GM12878 (cell line): ENCODE results near the gene SLC25A45. TPM values are rescaled to one million over a fixed set of nuclear protein-coding genes. Genes with fewer than 3 reads are reported as not detected.

Experiments used
- CBX3 ChIP-seq: fragments of 200-600 bp; sonication (generic); IDR thresholded peaks from 2 replicates; pipeline ENCODE4 v1.6.1; 2016; ENCODE audit warnings: low read depth, borderline replicate concordance
- DPF2 ChIP-seq: fragments of 450-650 bp; IDR thresholded peaks from 2 replicates; pipeline ENCODE4 v1.6.1; 2017; ENCODE audit warnings: mild to moderate bottlenecking
- EP300 ChIP-seq, 2 experiments: fragments of 150-350 bp in 1 of 2; IDR thresholded peaks; 2 replicates each; pipeline ENCODE4 v1.6.1; 2011 to 2012; ENCODE audit warnings: low read depth in 2 of 2, low read length in 2 of 2, borderline replicate concordance in 1 of 2, improper control_type of control experiment in 1 of 2, inconsistent platforms in 1 of 2; ENCODE audit not compliant: control insufficient read depth in 1 of 2
- ESRRA ChIP-seq: IDR thresholded peaks from 2 replicates; pipeline ENCODE4 v1.6.1; 2012; ENCODE audit warnings: mild to moderate bottlenecking, low read length, improper control_type of control experiment
- IKZF1 ChIP-seq: fragments of 450-650 bp; conservative IDR thresholded peaks from 2 replicates; pipeline ENCODE4 v1.6.1; 2017; ENCODE audit warnings: antibody characterized with exemption, mild to moderate bottlenecking
- MYC ChIP-seq: IDR thresholded peaks from 2 replicates; pipeline ENCODE4 v1.6.1; 2011; ENCODE audit warnings: mild to moderate bottlenecking, low read length, moderate library complexity, inconsistent platforms; ENCODE audit not compliant: insufficient read depth, insufficient replicate concordance, insufficient read length, severe bottlenecking
- NFXL1 ChIP-seq: fragments of 450-650 bp; IDR thresholded peaks from 2 replicates; pipeline ENCODE4 v1.6.1; 2017; ENCODE audit warnings: antibody characterized with exemption, mild to moderate bottlenecking, borderline replicate concordance
- NFYA ChIP-seq: IDR thresholded peaks from 2 replicates; pipeline ENCODE4 v1.6.1; 2011; ENCODE audit warnings: low read depth, mild to moderate bottlenecking, low read length, improper control_type of control experiment, borderline replicate concordance
- PAX5 ChIP-seq: IDR thresholded peaks from 2 replicates; pipeline ENCODE4 v1.6.1; 2011; ENCODE audit warnings: low read depth, low read length, borderline replicate concordance
- POU2F2 ChIP-seq: IDR thresholded peaks from 3 replicates; pipeline ENCODE4 v1.6.1; 2011; ENCODE audit warnings: low read depth, mild to moderate bottlenecking, low read length, borderline replicate concordance
- RFX5 ChIP-seq: IDR thresholded peaks from 2 replicates; pipeline ENCODE4 v1.6.1; 2011; ENCODE audit warnings: low read depth, low read length, improper control_type of control experiment
- SMARCA5 ChIP-seq: fragments of 450-650 bp; IDR thresholded peaks from 2 replicates; pipeline ENCODE4 v1.6.1; 2017; ENCODE audit warnings: mild to moderate bottlenecking
- SRF ChIP-seq, 2 experiments: IDR thresholded peaks; 2 replicates each; pipeline ENCODE4 v1.6.1; 2011; ENCODE audit warnings: low read depth in 2 of 2, low read length in 2 of 2, mild to moderate bottlenecking in 1 of 2, moderate library complexity in 1 of 2
- STAT3 ChIP-seq: IDR thresholded peaks from 2 replicates; pipeline ENCODE4 v1.6.1; 2011; ENCODE audit warnings: low read depth, low read length, improper control_type of control experiment
- TARDBP ChIP-seq: IDR thresholded peaks from 2 replicates; pipeline ENCODE4 v1.6.1; 2016; ENCODE audit warnings: borderline replicate concordance
- YBX1 ChIP-seq: fragments of 450-650 bp; IDR thresholded peaks from 2 replicates; pipeline ENCODE4 v1.6.1; 2016; ENCODE audit warnings: antibody characterized with exemption
- ZNF384 ChIP-seq: IDR thresholded peaks from 2 replicates; pipeline ENCODE4 v1.6.1; 2012; ENCODE audit warnings: low read depth, mild to moderate bottlenecking, low read length, improper control_type of control experiment, borderline replicate concordance
- polyA plus RNA-seq, 11 experiments: library from polyadenylated mRNA; depleted of rRNA in 4 of 11; unstranded in 6 of 11; stranded (reverse) in 5 of 11; fragments of >200 nt; fragmentation: Nextera tagmentation in 4 of 11; fragmentation: Illumina TruSeq in 1 of 11; extraction: Ambion mirVana in 4 of 11; extraction: Trizol in 1 of 11; gene quantifications; 1 replicate in 1 of 11; 2 replicates in 10 of 11; pipeline versions ENCODE4 v1.2.1 to v1.2.3, GENCODE V29; 2011 to 2016; ENCODE audit warnings: inconsistent platforms in 2 of 11, missing spikeins in 2 of 11, low read depth in 1 of 11
- total RNA-seq, 4 experiments: library from RNA; depleted of rRNA in 3 of 4; stranded (reverse); fragments of >200 nt in 3 of 4; fragmentation: Illumina TruSeq in 1 of 4; extraction: Trizol in 1 of 4; gene quantifications; 2 replicates each; pipeline versions ENCODE4 v1.2.1 to v1.2.3, GENCODE V29; 2013 to 2021
- TF ChIP-seq, protein P1 (sequence below): IDR thresholded peaks from 2 replicates; pipeline ENCODE4 v1.6.1; 2011; ENCODE audit warnings: borderline replicate concordance, low read depth, mild to moderate bottlenecking, moderate library complexity, low read length; ENCODE audit not compliant: insufficient read depth, poor library complexity, severe bottlenecking
- TF ChIP-seq, protein P2 (sequence below): IDR thresholded peaks from 2 replicates; pipeline ENCODE4 v1.6.1; 2011; ENCODE audit warnings: low read depth, low read length, improper control_type of control experiment, borderline replicate concordance
- TF ChIP-seq, protein P3 (sequence below): fragments of 450-650 bp; IDR thresholded peaks from 2 replicates; pipeline ENCODE4 v1.6.1; 2017; ENCODE audit warnings: mild to moderate bottlenecking, moderate library complexity
- TF ChIP-seq, protein P4 (sequence below): fragments of 450-650 bp; formaldehyde crosslinking; IDR thresholded peaks from 2 replicates; pipeline ENCODE4 v1.5.0; 2022; ENCODE audit warnings: mild to moderate bottlenecking, missing genetic modification characterization

SLC25A45 gene
- total and polyA plus RNA-seq, 10 of the 15 experiments (the other 5 are each of a cell fraction or from before 2014, with no cell fraction given) = 4.1 to 35.2 (median 20.3) TPM

- TF ChIP-seq, protein P1, sequence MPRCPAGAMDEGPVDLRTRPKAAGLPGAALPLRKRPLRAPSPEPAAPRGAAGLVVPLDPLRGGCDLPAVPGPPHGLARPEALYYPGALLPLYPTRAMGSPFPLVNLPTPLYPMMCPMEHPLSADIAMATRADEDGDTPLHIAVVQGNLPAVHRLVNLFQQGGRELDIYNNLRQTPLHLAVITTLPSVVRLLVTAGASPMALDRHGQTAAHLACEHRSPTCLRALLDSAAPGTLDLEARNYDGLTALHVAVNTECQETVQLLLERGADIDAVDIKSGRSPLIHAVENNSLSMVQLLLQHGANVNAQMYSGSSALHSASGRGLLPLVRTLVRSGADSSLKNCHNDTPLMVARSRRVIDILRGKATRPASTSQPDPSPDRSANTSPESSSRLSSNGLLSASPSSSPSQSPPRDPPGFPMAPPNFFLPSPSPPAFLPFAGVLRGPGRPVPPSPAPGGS = no peak
- TF ChIP-seq TARDBP (no peak), EP300 (IDR thresholded peaks at IDR 0.05; ENCODE audit: borderline replicate concordance in 1 of 2, control insufficient read depth in 1 of 2, low read depth in 2 of 2, low read length in 2 of 2) (no peak), PAX5 (no peak), RFX5 (no peak), ZNF384 (peak; percentile 89), YBX1 (no peak), SMARCA5 (no peak), POU2F2 (no peak), CBX3 (no peak), IKZF1 (peak; percentile 67), MYC (no peak), NFYA (no peak), SRF (IDR thresholded peaks at IDR 0.05; ENCODE audit: low read depth in 2 of 2, low read length in 2 of 2) (no peak), STAT3 (no peak), ESRRA (no peak), NFXL1 (no peak), DPF2 (no peak)
- TF ChIP-seq, protein P2, sequence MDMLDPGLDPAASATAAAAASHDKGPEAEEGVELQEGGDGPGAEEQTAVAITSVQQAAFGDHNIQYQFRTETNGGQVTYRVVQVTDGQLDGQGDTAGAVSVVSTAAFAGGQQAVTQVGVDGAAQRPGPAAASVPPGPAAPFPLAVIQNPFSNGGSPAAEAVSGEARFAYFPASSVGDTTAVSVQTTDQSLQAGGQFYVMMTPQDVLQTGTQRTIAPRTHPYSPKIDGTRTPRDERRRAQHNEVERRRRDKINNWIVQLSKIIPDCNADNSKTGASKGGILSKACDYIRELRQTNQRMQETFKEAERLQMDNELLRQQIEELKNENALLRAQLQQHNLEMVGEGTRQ = no peak
- TF ChIP-seq, protein P3, sequence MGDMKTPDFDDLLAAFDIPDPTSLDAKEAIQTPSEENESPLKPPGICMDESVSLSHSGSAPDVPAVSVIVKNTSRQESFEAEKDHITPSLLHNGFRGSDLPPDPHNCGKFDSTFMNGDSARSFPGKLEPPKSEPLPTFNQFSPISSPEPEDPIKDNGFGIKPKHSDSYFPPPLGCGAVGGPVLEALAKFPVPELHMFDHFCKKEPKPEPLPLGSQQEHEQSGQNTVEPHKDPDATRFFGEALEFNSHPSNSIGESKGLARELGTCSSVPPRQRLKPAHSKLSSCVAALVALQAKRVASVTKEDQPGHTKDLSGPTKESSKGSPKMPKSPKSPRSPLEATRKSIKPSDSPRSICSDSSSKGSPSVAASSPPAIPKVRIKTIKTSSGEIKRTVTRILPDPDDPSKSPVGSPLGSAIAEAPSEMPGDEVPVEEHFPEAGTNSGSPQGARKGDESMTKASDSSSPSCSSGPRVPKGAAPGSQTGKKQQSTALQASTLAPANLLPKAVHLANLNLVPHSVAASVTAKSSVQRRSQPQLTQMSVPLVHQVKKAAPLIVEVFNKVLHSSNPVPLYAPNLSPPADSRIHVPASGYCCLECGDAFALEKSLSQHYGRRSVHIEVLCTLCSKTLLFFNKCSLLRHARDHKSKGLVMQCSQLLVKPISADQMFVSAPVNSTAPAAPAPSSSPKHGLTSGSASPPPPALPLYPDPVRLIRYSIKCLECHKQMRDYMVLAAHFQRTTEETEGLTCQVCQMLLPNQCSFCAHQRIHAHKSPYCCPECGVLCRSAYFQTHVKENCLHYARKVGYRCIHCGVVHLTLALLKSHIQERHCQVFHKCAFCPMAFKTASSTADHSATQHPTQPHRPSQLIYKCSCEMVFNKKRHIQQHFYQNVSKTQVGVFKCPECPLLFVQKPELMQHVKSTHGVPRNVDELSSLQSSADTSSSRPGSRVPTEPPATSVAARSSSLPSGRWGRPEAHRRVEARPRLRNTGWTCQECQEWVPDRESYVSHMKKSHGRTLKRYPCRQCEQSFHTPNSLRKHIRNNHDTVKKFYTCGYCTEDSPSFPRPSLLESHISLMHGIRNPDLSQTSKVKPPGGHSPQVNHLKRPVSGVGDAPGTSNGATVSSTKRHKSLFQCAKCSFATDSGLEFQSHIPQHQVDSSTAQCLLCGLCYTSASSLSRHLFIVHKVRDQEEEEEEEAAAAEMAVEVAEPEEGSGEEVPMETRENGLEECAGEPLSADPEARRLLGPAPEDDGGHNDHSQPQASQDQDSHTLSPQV = no peak
- TF ChIP-seq, protein P4, sequence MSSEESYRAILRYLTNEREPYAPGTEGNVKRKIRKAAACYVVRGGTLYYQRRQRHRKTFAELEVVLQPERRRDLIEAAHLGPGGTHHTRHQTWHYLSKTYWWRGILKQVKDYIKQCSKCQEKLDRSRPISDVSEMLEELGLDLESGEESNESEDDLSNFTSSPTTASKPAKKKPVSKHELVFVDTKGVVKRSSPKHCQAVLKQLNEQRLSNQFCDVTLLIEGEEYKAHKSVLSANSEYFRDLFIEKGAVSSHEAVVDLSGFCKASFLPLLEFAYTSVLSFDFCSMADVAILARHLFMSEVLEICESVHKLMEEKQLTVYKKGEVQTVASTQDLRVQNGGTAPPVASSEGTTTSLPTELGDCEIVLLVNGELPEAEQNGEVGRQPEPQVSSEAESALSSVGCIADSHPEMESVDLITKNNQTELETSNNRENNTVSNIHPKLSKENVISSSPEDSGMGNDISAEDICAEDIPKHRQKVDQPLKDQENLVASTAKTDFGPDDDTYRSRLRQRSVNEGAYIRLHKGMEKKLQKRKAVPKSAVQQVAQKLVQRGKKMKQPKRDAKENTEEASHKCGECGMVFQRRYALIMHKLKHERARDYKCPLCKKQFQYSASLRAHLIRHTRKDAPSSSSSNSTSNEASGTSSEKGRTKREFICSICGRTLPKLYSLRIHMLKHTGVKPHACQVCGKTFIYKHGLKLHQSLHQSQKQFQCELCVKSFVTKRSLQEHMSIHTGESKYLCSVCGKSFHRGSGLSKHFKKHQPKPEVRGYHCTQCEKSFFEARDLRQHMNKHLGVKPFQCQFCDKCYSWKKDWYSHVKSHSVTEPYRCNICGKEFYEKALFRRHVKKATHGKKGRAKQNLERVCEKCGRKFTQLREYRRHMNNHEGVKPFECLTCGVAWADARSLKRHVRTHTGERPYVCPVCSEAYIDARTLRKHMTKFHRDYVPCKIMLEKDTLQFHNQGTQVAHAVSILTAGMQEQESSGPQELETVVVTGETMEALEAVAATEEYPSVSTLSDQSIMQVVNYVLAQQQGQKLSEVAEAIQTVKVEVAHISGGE (CRISPR knock-in tag) = no peak
Observed at GRCh38 chr11:65366340-65366773, 16.1 kb downstream of the SLC25A45 start (continued).
